DND-41 (cell line): ENCODE measurements around the gene CMTM2.

Experiments used
- ATAC-seq: fragments of 200-7000 bp; cut with Tn5 transposase; 3 replicates; pipeline ENCODE4 v1.9.1; 2021; ENCODE audit warnings: low read depth; ENCODE audit not compliant: insufficient read depth
- DNase-seq: peaks from one replicate; pipeline ENCODE4 v3.0.0-alpha.2; 2020
- H2AFZ ChIP-seq: 2 replicates; pipeline ENCODE4 v1.6.0; 2012; ENCODE audit warnings: low read depth, low read length
- H3K27ac ChIP-seq: 2 replicates; pipeline ENCODE4 v1.5.1; 2012; ENCODE audit warnings: low read length, inconsistent platforms
- H3K27me3 ChIP-seq: fragments of 200-600 bp; sonication (generic); 2 replicates; pipeline ENCODE4 v1.6.0; 2012; ENCODE audit warnings: low read length, mild to moderate bottlenecking, inconsistent platforms; ENCODE audit not compliant: insufficient read depth, poor library complexity
- H3K36me3 ChIP-seq: 2 replicates; pipeline ENCODE4 v1.5.1; 2012; ENCODE audit warnings: low read length, inconsistent platforms; ENCODE audit not compliant: insufficient read depth
- H3K4me1 ChIP-seq: 2 replicates; pipeline ENCODE4 v1.5.1; 2012; ENCODE audit warnings: mild to moderate bottlenecking, low read length; ENCODE audit not compliant: insufficient read depth
- H3K4me2 ChIP-seq: 2 replicates; pipeline ENCODE4 v1.6.0; 2012; ENCODE audit warnings: mild to moderate bottlenecking, moderate library complexity, low read length, inconsistent platforms; ENCODE audit not compliant: insufficient read depth
- H3K4me3 ChIP-seq, 2 experiments: fragments of 200-600 bp in 1 of 2; shearing (Covaris generic) in 1 of 2; 2 replicates each; pipeline ENCODE4 v1.5.1; 2012 to 2016; ENCODE audit warnings: inconsistent platforms in 2 of 2, low read length in 2 of 2, mild to moderate bottlenecking in 2 of 2, low read depth in 1 of 2, moderate library complexity in 1 of 2
- H3K79me2 ChIP-seq: 2 replicates; pipeline ENCODE4 v1.6.0; 2012; ENCODE audit warnings: low read length, inconsistent platforms; ENCODE audit not compliant: insufficient read depth
- H3K9ac ChIP-seq: 2 replicates; pipeline ENCODE4 v1.6.0; 2012; ENCODE audit warnings: low read depth, mild to moderate bottlenecking, inconsistent platforms, low read length, moderate library complexity
- H3K9me3 ChIP-seq: 2 replicates; pipeline ENCODE4 v1.5.1; 2012; ENCODE audit warnings: low read length, moderate library complexity, mild to moderate bottlenecking, inconsistent platforms; ENCODE audit not compliant: insufficient read depth, severe bottlenecking
- H4K20me1 ChIP-seq: 2 replicates; pipeline ENCODE4 v1.6.0; 2012; ENCODE audit warnings: low read length; ENCODE audit not compliant: insufficient read depth
- CTCF ChIP-seq: IDR thresholded peaks from 2 replicates; pipeline ENCODE4 v1.5.1; 2012; ENCODE audit warnings: borderline replicate concordance, low read length, moderate library complexity, mild to moderate bottlenecking; ENCODE audit not compliant: poor library complexity, severe bottlenecking; ENCODE audit errors: extremely low read depth
- EZH2 ChIP-seq: IDR thresholded peaks from 3 replicates; pipeline ENCODE4 v1.6.1; 2012; ENCODE audit warnings: borderline replicate concordance, low read depth, mild to moderate bottlenecking, moderate library complexity, low read length, inconsistent platforms; ENCODE audit not compliant: severe bottlenecking

CMTM2 gene

GRCh38 chr16:66600477-66600876 lies 21.2 kb downstream of the CMTM2 start:
- no peak overlapping the region for H3K9ac ChIP-seq
- H3K36me3 ChIP-seq = no peaks in the 10 kb centered on the region; the same call in 1 of the 2 replicates
- H3K27ac ChIP-seq = no peak overlapping the region
- no peaks in the 10 kb centered on the region for H3K27me3 ChIP-seq
- peaks cover 9% of the 10 kb centered on the region for H3K79me2 ChIP-seq
- DNase-seq (no peak), ATAC-seq (no peak)
- peaks cover 11% of the 10 kb centered on the region for H3K9me3 ChIP-seq
- H3K4me1 ChIP-seq = peaks cover 9% of the 10 kb centered on the region
- H2AFZ ChIP-seq = no peak overlapping the region
- TF ChIP-seq CTCF (no peak), EZH2 (no peak)
- H4K20me1 ChIP-seq = peaks cover under 1% of the 10 kb centered on the region; the same call in 1 of the 2 replicates
- no peak overlapping the region for H3K4me2 ChIP-seq
- no peak overlapping the region for H3K4me3 ChIP-seq

GRCh38 chr16:66601471-66601870 lies 22.2 kb downstream of the CMTM2 start:
- H2AFZ ChIP-seq = no peak overlapping the region
- no peak for DNase-seq
- peaks cover 10% of the 10 kb centered on the region for H4K20me1 ChIP-seq
- ATAC-seq = no peak
- H3K27ac ChIP-seq = no peak overlapping the region
- peaks cover 19% of the 10 kb centered on the region for H3K79me2 ChIP-seq
- H3K4me1 ChIP-seq = peaks cover 19% of the 10 kb centered on the region
- peaks cover 11% of the 10 kb centered on the region for H3K9me3 ChIP-seq
- no peak overlapping the region for H3K4me3 ChIP-seq
- H3K9ac ChIP-seq = no peak overlapping the region
- peaks cover 8% of the 10 kb centered on the region; the same call in 1 of the 2 replicates for H3K36me3 ChIP-seq
- no peaks in the 10 kb centered on the region for H3K27me3 ChIP-seq
- no peak overlapping the region for H3K4me2 ChIP-seq
- TF ChIP-seq EZH2 (no peak), CTCF (no peak)

- Histone ChIP-seq H2AFZ (peak overlapping the region; percentile 73), H3K79me2 (peaks cover 41% of the 10 kb centered on the region), H3K4me1 (peaks cover 38% of the 10 kb centered on the region), H4K20me1 (peaks cover 32% of the 10 kb centered on the region), H3K36me3 (peaks cover 26% of the 10 kb centered on the region), H3K27ac (peak overlapping the region; percentile 79), H3K4me2 (peak overlapping the region; percentile 95), H3K4me3 (peak overlapping the region; percentile 31 to 72; a peak in 3 of 4 replicates), H3K27me3 (no peaks in the 10 kb centered on the region), H3K9me3 (peaks cover 11% of the 10 kb centered on the region), H3K9ac (peak overlapping the region; percentile 92)
- DNase-seq (peak; percentile 85), ATAC-seq (peak; percentile 58)
- TF ChIP-seq EZH2 = no peak
- TF ChIP-seq CTCF = no peak
Measured at GRCh38 chr16:66603537-66604375, 24.5 kb downstream of the CMTM2 start.
